A204.1 (cell line): ENCODE results near the gene ISOC1.

Source experiments
- FAIRE-seq: peaks from 2 replicates; lab custom pipeline; 2012; peaks lifted over from hg19 to GRCh38; lab: Jason Lieb, UNC

Gene ISOC1

GRCh38 chr5:129137637-129138036 is 43.1 kb downstream of the ISOC1 start:
- peak; percentile 41 for FAIRE-seq

GRCh38 chr5:129141078-129141477 is 46.5 kb downstream of the ISOC1 start:
- no peak for FAIRE-seq

- no peak for FAIRE-seq
Observed at GRCh38 chr5:129141696-129142095, 47.1 kb downstream of the ISOC1 start.

- FAIRE-seq, result no peak
Observed at GRCh38 chr5:129155876-129156275, 61.3 kb downstream of the ISOC1 start.

GRCh38 chr5:129161830-129162229 is 67.3 kb downstream of the ISOC1 start:
- FAIRE-seq, result no peak
